Lung (tissue), 12 donors: ENCODE measurements around the gene LSMEM2. TPM values are rescaled to one million over a fixed set of nuclear protein-coding genes. Genes with fewer than 3 reads are reported as not detected.

ENCODE experiments used
- ATAC-seq: fragments of 200-7000 bp; cut with Tn5 transposase; one replicate; pipeline ENCODE4 v1.9.1; 2020; ENCODE audit warnings: moderate number of reproducible peaks; ENCODE audit not compliant: insufficient read depth, low FRiP score
- DNase-seq, 3 donors: peaks; one replicate each; pipeline ENCODE4 v3.0.0-alpha.2; 2013 to 2017
- H3K27ac ChIP-seq, 2 donors: one replicate each; pipeline ENCODE4 v1.5.1; 2013; ENCODE audit warnings: mild to moderate bottlenecking in 2 of 2, moderate library complexity in 2 of 2, control low read depth in 1 of 2, inconsistent platforms in 1 of 2, low read depth in 1 of 2, low read length in 1 of 2
- H3K27me3 ChIP-seq, 3 donors: one replicate each; pipeline ENCODE4 v1.5.1; 2013; ENCODE audit warnings: low read length in 2 of 3; ENCODE audit not compliant: control insufficient read depth in 3 of 3, insufficient read depth in 3 of 3
- H3K36me3 ChIP-seq, 4 donors: one replicate each; pipeline ENCODE4 v1.5.1; 2013; ENCODE audit warnings: low read length in 4 of 4, mild to moderate bottlenecking in 1 of 4, moderate library complexity in 1 of 4; ENCODE audit not compliant: control insufficient read depth in 4 of 4, insufficient read depth in 4 of 4
- H3K4me1 ChIP-seq, 5 donors: one replicate each; pipeline ENCODE4 v1.5.1; 2013; ENCODE audit warnings: low read length in 5 of 5, mild to moderate bottlenecking in 2 of 5, moderate library complexity in 1 of 5; ENCODE audit not compliant: control insufficient read depth in 5 of 5, insufficient read depth in 5 of 5
- H3K4me3 ChIP-seq: one replicate; pipeline ENCODE4 v1.5.1; 2013; ENCODE audit warnings: mild to moderate bottlenecking, control low read depth, moderate library complexity
- H3K9ac ChIP-seq, 2 donors: one replicate each; pipeline ENCODE4 v1.5.1; 2013; ENCODE audit warnings: low read length in 2 of 2, control low read depth in 1 of 2; ENCODE audit not compliant: insufficient read depth in 1 of 2
- H3K9me3 ChIP-seq, 4 donors: one replicate each; pipeline ENCODE4 v1.5.1; 2013; ENCODE audit warnings: low read length in 3 of 4, mild to moderate bottlenecking in 1 of 4, moderate library complexity in 1 of 4; ENCODE audit not compliant: control insufficient read depth in 4 of 4, insufficient read depth in 3 of 4
- WGBS, 2 donors: extraction: QIAGEN DNeasy Blood & Tissue Kit; methylation state at CpG; one replicate each; pipeline ENCODE4 v1.1.7; 2013; 5-methylcytosine and 5-hydroxymethylcytosine counted together
- polyA plus RNA-seq, 2 donors: library from polyadenylated mRNA; stranded (reverse); fragments of 200-250 nt; gene quantifications; one replicate each; pipeline ENCODE4 v1.2.1, GENCODE V29; 2013
- total RNA-seq, 2 donors: library from RNA; depleted of rRNA in 1 of 2; stranded (reverse); fragments of >200 nt in 1 of 2; gene quantifications; one replicate each; pipeline ENCODE4 v1.2.1, GENCODE V29; 2014 to 2021
- TF ChIP-seq, protein P1 (sequence below): IDR thresholded peaks from 2 replicates; pipeline ENCODE4 v1.5.1; 2012; ENCODE audit warnings: mild to moderate bottlenecking; ENCODE audit errors: control extremely low read depth, extremely low read depth
- donor health status: control.
- donor health status: control.
- donor health status: Bipolar disorder and iron deficiency.
- donor health status: healthy.
- donor health status: DM: yes; HTN: yes; CAD: no.

The LSMEM2 gene
- total and polyA plus RNA-seq, 4 donors, result 0.10 to 0.49 (median 0.12) TPM; not detected in 1

GRCh38 chr3:50299929-50300680, 21.2 kb downstream of the LSMEM2 start:
- DNase-seq (peak in 1 of 3 donors; percentile 44), ATAC-seq (no peak)
- Histone ChIP-seq H3K36me3 (peaks cover 0 to 4% (median 0%) of the 10 kb centered on the region in 4 donors), H3K9me3 (no peaks in the 10 kb centered on the region), H3K9ac (peak overlapping the region; percentile 51 to 85), H3K4me1 (peaks cover 10 to 31% (median 17%) of the 10 kb centered on the region in 5 donors), H3K4me3 (peak overlapping the region; percentile 6), H3K27me3 (no peaks in the 10 kb centered on the region), H3K27ac (peak overlapping the region; percentile 85 to 95)
- 37 to 41% methylated on average over 12 of the region's 12 CpGs for WGBS, 2 donors
- TF ChIP-seq, protein P1, sequence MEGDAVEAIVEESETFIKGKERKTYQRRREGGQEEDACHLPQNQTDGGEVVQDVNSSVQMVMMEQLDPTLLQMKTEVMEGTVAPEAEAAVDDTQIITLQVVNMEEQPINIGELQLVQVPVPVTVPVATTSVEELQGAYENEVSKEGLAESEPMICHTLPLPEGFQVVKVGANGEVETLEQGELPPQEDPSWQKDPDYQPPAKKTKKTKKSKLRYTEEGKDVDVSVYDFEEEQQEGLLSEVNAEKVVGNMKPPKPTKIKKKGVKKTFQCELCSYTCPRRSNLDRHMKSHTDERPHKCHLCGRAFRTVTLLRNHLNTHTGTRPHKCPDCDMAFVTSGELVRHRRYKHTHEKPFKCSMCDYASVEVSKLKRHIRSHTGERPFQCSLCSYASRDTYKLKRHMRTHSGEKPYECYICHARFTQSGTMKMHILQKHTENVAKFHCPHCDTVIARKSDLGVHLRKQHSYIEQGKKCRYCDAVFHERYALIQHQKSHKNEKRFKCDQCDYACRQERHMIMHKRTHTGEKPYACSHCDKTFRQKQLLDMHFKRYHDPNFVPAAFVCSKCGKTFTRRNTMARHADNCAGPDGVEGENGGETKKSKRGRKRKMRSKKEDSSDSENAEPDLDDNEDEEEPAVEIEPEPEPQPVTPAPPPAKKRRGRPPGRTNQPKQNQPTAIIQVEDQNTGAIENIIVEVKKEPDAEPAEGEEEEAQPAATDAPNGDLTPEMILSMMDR, result no peak

GRCh38 chr3:50300681-50301254, 21.9 kb downstream of the LSMEM2 start:
- no peaks in the 10 kb centered on the region for H3K9me3 ChIP-seq
- peaks cover 0 to 4% (median 0%) of the 10 kb centered on the region in 4 donors for H3K36me3 ChIP-seq
- no peak overlapping the region for H3K4me3 ChIP-seq
- H3K9ac ChIP-seq, result no peak overlapping the region
- peak overlapping the region; percentile 85 to 95 for H3K27ac ChIP-seq
- no peaks in the 10 kb centered on the region for H3K27me3 ChIP-seq
- TF ChIP-seq, protein P1, result no peak
- no peak for DNase-seq
- no peak for ATAC-seq
- WGBS, 2 donors, result 81 to 84% methylated on average over 6 of the region's 6 CpGs
- peaks cover 10 to 31% (median 17%) of the 10 kb centered on the region in 5 donors for H3K4me1 ChIP-seq

- peaks cover 10 to 31% (median 17%) of the 10 kb centered on the region in 5 donors for H3K4me1 ChIP-seq
- no peak for DNase-seq
- peak overlapping the region; percentile 11 for H3K4me3 ChIP-seq
- TF ChIP-seq, protein P1, result no peak
- peak overlapping the region; percentile 83 to 84 for H3K27ac ChIP-seq
- H3K9ac ChIP-seq, result no peak overlapping the region
- ATAC-seq, result no peak
- 84 to 89% methylated on average over 32 of the region's 32 CpGs for WGBS, 2 donors
- no peaks in the 10 kb centered on the region for H3K9me3 ChIP-seq
- H3K36me3 ChIP-seq, result no peaks in the 10 kb centered on the region
- H3K27me3 ChIP-seq, result no peaks in the 10 kb centered on the region
Observed at GRCh38 chr3:50302095-50303012, 23.5 kb downstream of the LSMEM2 start.
